GM12873 (cell line): ENCODE measurements around the gene SIX3.

Source experiments
- TF ChIP-seq, protein P1 (sequence below): IDR thresholded peaks from 2 replicates; pipeline ENCODE4 v1.5.1; 2012; ENCODE audit warnings: low read depth, mild to moderate bottlenecking, moderate library complexity, low read length, control low read depth; ENCODE audit not compliant: insufficient read depth; ENCODE audit errors: missing control alignments

Gene SIX3

GRCh38 chr2:44941551-44942234 is at the start of gene SIX3:
SIX3 (plus strand) TSS chr2:44941702; CDS start chr2:44942105, 403 bp downstream.
- TF ChIP-seq, protein P1, sequence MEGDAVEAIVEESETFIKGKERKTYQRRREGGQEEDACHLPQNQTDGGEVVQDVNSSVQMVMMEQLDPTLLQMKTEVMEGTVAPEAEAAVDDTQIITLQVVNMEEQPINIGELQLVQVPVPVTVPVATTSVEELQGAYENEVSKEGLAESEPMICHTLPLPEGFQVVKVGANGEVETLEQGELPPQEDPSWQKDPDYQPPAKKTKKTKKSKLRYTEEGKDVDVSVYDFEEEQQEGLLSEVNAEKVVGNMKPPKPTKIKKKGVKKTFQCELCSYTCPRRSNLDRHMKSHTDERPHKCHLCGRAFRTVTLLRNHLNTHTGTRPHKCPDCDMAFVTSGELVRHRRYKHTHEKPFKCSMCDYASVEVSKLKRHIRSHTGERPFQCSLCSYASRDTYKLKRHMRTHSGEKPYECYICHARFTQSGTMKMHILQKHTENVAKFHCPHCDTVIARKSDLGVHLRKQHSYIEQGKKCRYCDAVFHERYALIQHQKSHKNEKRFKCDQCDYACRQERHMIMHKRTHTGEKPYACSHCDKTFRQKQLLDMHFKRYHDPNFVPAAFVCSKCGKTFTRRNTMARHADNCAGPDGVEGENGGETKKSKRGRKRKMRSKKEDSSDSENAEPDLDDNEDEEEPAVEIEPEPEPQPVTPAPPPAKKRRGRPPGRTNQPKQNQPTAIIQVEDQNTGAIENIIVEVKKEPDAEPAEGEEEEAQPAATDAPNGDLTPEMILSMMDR: no peak

- TF ChIP-seq, protein P1: no peak
Measured at GRCh38 chr2:44894058-44894457, 47.4 kb upstream of the SIX3 start.

DNA sequence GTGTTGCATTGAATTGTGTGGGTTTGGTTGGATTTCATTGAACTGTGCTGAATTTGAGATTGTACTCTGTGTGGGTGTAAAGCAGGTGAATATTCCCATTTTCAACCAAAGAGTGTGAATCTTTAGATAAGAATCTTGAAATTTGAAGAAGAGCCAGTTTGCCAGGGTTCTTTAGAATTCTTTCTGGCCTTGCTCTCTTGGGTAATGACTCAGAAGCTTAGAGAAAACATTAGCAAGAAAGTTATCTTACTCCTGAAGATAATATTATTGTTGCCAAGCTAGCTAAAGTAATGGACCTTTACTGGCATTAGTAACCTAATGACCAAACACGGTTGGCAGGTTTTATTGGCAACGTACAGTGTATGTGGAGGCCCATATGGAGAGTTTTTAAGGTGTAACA is 46.4 kb upstream of the SIX3 start:
- TF ChIP-seq, protein P1: no peak

GRCh38 chr2:44897406-44897805 is 44.1 kb upstream of the SIX3 start:
- TF ChIP-seq, protein P1: no peak

GRCh38 chr2:44902217-44903137 is 39.0 kb upstream of the SIX3 start:
- TF ChIP-seq, protein P1: no peak

DNA sequence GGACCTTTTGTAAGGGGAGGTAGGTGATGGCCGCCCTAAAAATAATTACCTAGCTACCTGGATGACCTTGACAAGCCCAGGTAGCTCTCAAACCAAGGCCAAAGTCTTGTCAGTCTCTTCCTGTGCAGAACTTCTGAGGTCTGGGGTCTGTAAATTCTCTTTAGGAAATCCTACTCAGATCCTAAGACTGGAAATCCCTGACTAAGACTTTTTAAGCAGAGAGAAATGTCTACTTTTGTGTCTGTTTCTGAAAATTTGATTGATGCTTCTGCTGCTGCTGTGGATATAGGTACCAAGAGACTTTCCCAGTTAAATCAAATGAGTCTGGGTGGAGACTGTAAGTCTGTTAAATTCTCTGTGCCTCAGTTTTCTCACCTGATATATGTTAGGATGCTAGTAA is 36.9 kb upstream of the SIX3 start:
- TF ChIP-seq, protein P1: no peak

DNA sequence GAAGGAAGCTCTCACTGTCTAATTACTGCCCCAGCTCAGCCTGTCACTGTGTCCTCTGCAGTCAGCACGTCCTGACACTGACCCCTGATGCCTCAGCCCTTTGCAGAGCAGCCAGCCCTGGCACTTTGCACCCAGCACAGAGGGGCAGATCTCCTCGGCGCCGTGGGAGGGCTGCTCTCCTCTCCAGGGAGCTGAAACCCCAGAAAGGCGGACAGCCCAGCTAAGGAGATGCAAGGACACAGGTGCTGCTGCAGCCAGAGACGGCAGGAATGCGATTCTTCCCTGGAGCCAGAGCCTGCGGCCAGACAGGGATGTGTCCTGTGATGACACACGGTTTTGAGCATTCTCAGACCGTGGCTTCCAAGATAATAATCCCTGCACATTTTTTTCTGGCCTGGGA is 34.5 kb upstream of the SIX3 start:
- TF ChIP-seq, protein P1: no peak
